ENCODE measurements around the gene KRT40.
"Not testable (repeated sequence)": the region's sequence is repeated elsewhere in the genome, so short reads cannot be mapped to it uniquely, and the experiment has no call there.

KRT40 gene

GRCh38 chr17:41013606-41014005 lies 29.5 kb upstream of the KRT40 start:
- TF ChIP-seq TAF1 (IDR thresholded peaks at IDR 0.05; ENCODE audit: low read depth, low read length) (no peak), POLR2A (IDR thresholded peaks at IDR 0.05; ENCODE audit: low read depth, low read length) (no peak), POLR2AphosphoS5 (IDR thresholded peaks at IDR 0.05; ENCODE audit: low read depth, low read length) (no peak), POU2F2 (IDR thresholded peaks at IDR 0.05; ENCODE audit: low read depth, low read length) (no peak)
- DNase-seq (ENCODE audit: insufficient read length, low spot score), result no peak
- FAIRE-seq, result no peak

- no peak for TF ChIP-seq PAX5 (IDR thresholded peaks at IDR 0.05; ENCODE audit: insufficient read depth, low read length, severe bottlenecking)
- no peak for TF ChIP-seq TAF1 (IDR thresholded peaks at IDR 0.05; ENCODE audit: low read depth, low read length)
- no peak for TF ChIP-seq POLR2A (IDR thresholded peaks at IDR 0.05; ENCODE audit: low read depth, low read length)
- TF ChIP-seq POLR2AphosphoS5 (IDR thresholded peaks at IDR 0.05; ENCODE audit: low read depth, low read length), result no peak
- no peak for TF ChIP-seq POU2F2 (IDR thresholded peaks at IDR 0.05; ENCODE audit: low read depth, low read length)
- DNase-seq (ENCODE audit: insufficient read length, low spot score) (no peak), FAIRE-seq (no peak)
Measured at GRCh38 chr17:41013181-41013580, 29.1 kb upstream of the KRT40 start.

GRCh38 chr17:41012326-41013120 lies 28.4 kb upstream of the KRT40 start:
- TF ChIP-seq POLR2A (IDR thresholded peaks at IDR 0.05; ENCODE audit: low read depth, low read length), result no peak
- TF ChIP-seq SPI1 (IDR thresholded peaks at IDR 0.05; ENCODE audit: low read depth, low read length), result no peak
- no peak for TF ChIP-seq TAF1 (IDR thresholded peaks at IDR 0.05; ENCODE audit: low read depth, low read length)
- TF ChIP-seq PAX5 (IDR thresholded peaks at IDR 0.05; ENCODE audit: insufficient read depth, low read length, severe bottlenecking), result no peak
- no peak for TF ChIP-seq POLR2AphosphoS5 (IDR thresholded peaks at IDR 0.05; ENCODE audit: low read depth, low read length)
- no peak for TF ChIP-seq POU2F2 (IDR thresholded peaks at IDR 0.05; ENCODE audit: low read depth, low read length)
- DNase-seq (ENCODE audit: insufficient read length, low spot score) (no peak), FAIRE-seq (no peak)

GRCh38 chr17:41010441-41010840 lies 26.3 kb upstream of the KRT40 start:
- FAIRE-seq (no peak), DNase-seq (ENCODE audit: insufficient read length, low spot score) (no peak)
- no peak for TF ChIP-seq TAF1 (IDR thresholded peaks at IDR 0.05; ENCODE audit: low read depth, low read length)
- TF ChIP-seq POLR2A (IDR thresholded peaks at IDR 0.05; ENCODE audit: low read depth, low read length), result no peak
- TF ChIP-seq PAX5 (IDR thresholded peaks at IDR 0.05; ENCODE audit: insufficient read depth, low read length, severe bottlenecking), result no peak
- no peak for TF ChIP-seq SPI1 (IDR thresholded peaks at IDR 0.05; ENCODE audit: low read depth, low read length)
- TF ChIP-seq POU2F2 (IDR thresholded peaks at IDR 0.05; ENCODE audit: low read depth, low read length), result no peak
- no peak for TF ChIP-seq POLR2AphosphoS5 (IDR thresholded peaks at IDR 0.05; ENCODE audit: low read depth, low read length)

- FAIRE-seq (no peak), DNase-seq (ENCODE audit: insufficient read length, low spot score) (no peak)
- no peak for TF ChIP-seq POLR2A (IDR thresholded peaks at IDR 0.05; ENCODE audit: low read depth, low read length)
- TF ChIP-seq POU2F2 (IDR thresholded peaks at IDR 0.05; ENCODE audit: low read depth, low read length), result no peak
- no peak for TF ChIP-seq POLR2AphosphoS5 (IDR thresholded peaks at IDR 0.05; ENCODE audit: low read depth, low read length)
Measured at GRCh38 chr17:41009936-41010335, 25.8 kb upstream of the KRT40 start.

- DNase-seq (ENCODE audit: insufficient read length, low spot score) (no peak), FAIRE-seq (no peak)
- TF ChIP-seq PAX5 (IDR thresholded peaks at IDR 0.05; ENCODE audit: insufficient read depth, low read length, severe bottlenecking) (no peak), POLR2A (IDR thresholded peaks at IDR 0.05; ENCODE audit: low read depth, low read length) (no peak), SPI1 (IDR thresholded peaks at IDR 0.05; ENCODE audit: low read depth, low read length) (no peak), POU2F2 (IDR thresholded peaks at IDR 0.05; ENCODE audit: low read depth, low read length) (no peak), TAF1 (IDR thresholded peaks at IDR 0.05; ENCODE audit: low read depth, low read length) (no peak), POLR2AphosphoS5 (IDR thresholded peaks at IDR 0.05; ENCODE audit: low read depth, low read length) (no peak)
Measured at GRCh38 chr17:41009301-41009760, 25.2 kb upstream of the KRT40 start.

- TF ChIP-seq TAF1 (IDR thresholded peaks at IDR 0.05; ENCODE audit: low read depth, low read length), result no peak
- DNase-seq (ENCODE audit: insufficient read length, low spot score) (no peak), FAIRE-seq (no peak)
Measured at GRCh38 chr17:41008811-41009210, 24.7 kb upstream of the KRT40 start, which contains the start of gene KRTAP3-1. KRTAP3-1 (minus strand) TSS chr17:41009128; CDS start chr17:41009074, 54 bp downstream.

GRCh38 chr17:41004397-41004796 lies 20.3 kb upstream of the KRT40 start:
- FAIRE-seq, result no peak
- DNase-seq (ENCODE audit: insufficient read length, low spot score), result no peak
- TF ChIP-seq SPI1 (IDR thresholded peaks at IDR 0.05; ENCODE audit: low read depth, low read length), result no peak
- TF ChIP-seq POLR2AphosphoS5 (IDR thresholded peaks at IDR 0.05; ENCODE audit: low read depth, low read length), result no peak
- TF ChIP-seq POU2F2 (IDR thresholded peaks at IDR 0.05; ENCODE audit: low read depth, low read length), result no peak
- no peak for TF ChIP-seq TAF1 (IDR thresholded peaks at IDR 0.05; ENCODE audit: low read depth, low read length)
- TF ChIP-seq PAX5 (IDR thresholded peaks at IDR 0.05; ENCODE audit: insufficient read depth, low read length, severe bottlenecking), result no peak
- no peak for TF ChIP-seq POLR2A (IDR thresholded peaks at IDR 0.05; ENCODE audit: low read depth, low read length)

- FAIRE-seq (no peak), DNase-seq (ENCODE audit: insufficient read length, low spot score) (no peak)
- TF ChIP-seq TAF1 (IDR thresholded peaks at IDR 0.05; ENCODE audit: low read depth, low read length), result no peak
Measured at GRCh38 chr17:41003926-41004325, 19.8 kb upstream of the KRT40 start.

- no peak for FAIRE-seq
- no peak for TF ChIP-seq SPI1 (IDR thresholded peaks at IDR 0.05; ENCODE audit: low read depth, low read length)
- TF ChIP-seq POU2F2 (IDR thresholded peaks at IDR 0.05; ENCODE audit: low read depth, low read length), result no peak
- no peak for DNase-seq (ENCODE audit: insufficient read length, low spot score)
Measured at GRCh38 chr17:41002814-41003213, 18.7 kb upstream of the KRT40 start.

GRCh38 chr17:41001795-41002194 lies 17.7 kb upstream of the KRT40 start:
- TF ChIP-seq TAF1 (IDR thresholded peaks at IDR 0.05; ENCODE audit: low read depth, low read length), result no peak
- TF ChIP-seq POLR2A (IDR thresholded peaks at IDR 0.05; ENCODE audit: low read depth, low read length), result no peak
- TF ChIP-seq SPI1 (IDR thresholded peaks at IDR 0.05; ENCODE audit: low read depth, low read length), result no peak
- TF ChIP-seq POLR2AphosphoS5 (IDR thresholded peaks at IDR 0.05; ENCODE audit: low read depth, low read length), result no peak
- TF ChIP-seq POU2F2 (IDR thresholded peaks at IDR 0.05; ENCODE audit: low read depth, low read length), result no peak
- no peak for TF ChIP-seq PAX5 (IDR thresholded peaks at IDR 0.05; ENCODE audit: insufficient read depth, low read length, severe bottlenecking)
- DNase-seq (ENCODE audit: insufficient read length, low spot score), result no peak
- FAIRE-seq, result no peak

GRCh38 chr17:40999563-40999962 lies 15.4 kb upstream of the KRT40 start, which contains the start of gene KRTAP3-2:
KRTAP3-2 (minus strand) TSS chr17:40999906; CDS start chr17:40999853, 53 bp downstream.
- DNase-seq (ENCODE audit: insufficient read length, low spot score), result not testable (repeated sequence)
- FAIRE-seq, result peak; percentile 43

All from GM12891 (cell line).